Endodermal cell (in vitro differentiated cells): ENCODE results near the gene PNMT. TPM values are rescaled to one million over a fixed set of nuclear protein-coding genes. Genes with fewer than 3 reads are reported as not detected.

Experiments
- DNase-seq: peaks from one replicate; pipeline ENCODE4 v3.0.0-alpha.2; 2017
- H3K27ac ChIP-seq: 2 replicates; pipeline ENCODE4 v1.5.1; 2013; ENCODE audit warnings: mild to moderate bottlenecking, low read depth, low read length, moderate library complexity
- H3K27me3 ChIP-seq: 2 replicates; pipeline ENCODE4 v1.6.1; 2013; ENCODE audit warnings: mild to moderate bottlenecking, low read length, moderate library complexity; ENCODE audit not compliant: insufficient read depth, control insufficient read depth, poor library complexity, severe bottlenecking
- H3K36me3 ChIP-seq: 2 replicates; pipeline ENCODE4 v1.7.0; 2013; ENCODE audit warnings: mild to moderate bottlenecking, low read length, moderate library complexity; ENCODE audit not compliant: control insufficient read depth, insufficient read depth
- H3K4me1 ChIP-seq: one replicate; pipeline ENCODE4 v1.7.0; 2013; ENCODE audit warnings: low read length; ENCODE audit not compliant: control insufficient read depth, insufficient read depth
- H3K4me3 ChIP-seq: 2 replicates; pipeline ENCODE4 v1.5.1; 2013; ENCODE audit warnings: mild to moderate bottlenecking, low read length, moderate library complexity
- H3K9ac ChIP-seq: 2 replicates; pipeline ENCODE4 v1.6.1; 2013; ENCODE audit warnings: mild to moderate bottlenecking, low read length, moderate library complexity; ENCODE audit not compliant: poor library complexity, severe bottlenecking; ENCODE audit errors: extremely low read depth
- H3K9me3 ChIP-seq: 2 replicates; pipeline ENCODE4 v1.6.1; 2013; ENCODE audit warnings: mild to moderate bottlenecking, low read length, moderate library complexity; ENCODE audit not compliant: control insufficient read depth
- H3K27ac Mint-ChIP-seq: 2 replicates; pipeline ENCODE4 v1.8.0; 2020; ENCODE audit warnings: mixed read lengths
- H3K27me3 Mint-ChIP-seq: 2 replicates; pipeline ENCODE4 v1.8.0; 2021; ENCODE audit warnings: mild to moderate bottlenecking, mixed read lengths; ENCODE audit not compliant: insufficient read depth
- H3K36me3 Mint-ChIP-seq: 2 replicates; pipeline ENCODE4 v1.8.0; 2020; ENCODE audit warnings: low read depth, mixed read lengths
- H3K4me1 Mint-ChIP-seq: 2 replicates; pipeline ENCODE4 v1.8.0; 2020; ENCODE audit warnings: mixed read lengths
- H3K4me3 Mint-ChIP-seq: 2 replicates; pipeline ENCODE4 v1.8.0; 2020; ENCODE audit warnings: mild to moderate bottlenecking, moderate library complexity, mixed read lengths
- H3K9me3 Mint-ChIP-seq: 2 replicates; pipeline ENCODE4 v1.8.0; 2020; ENCODE audit warnings: mild to moderate bottlenecking, mixed read lengths
- CTCF ChIP-seq: fragments of 200-600 bp; sonication (generic); conservative IDR thresholded peaks from 2 replicates; pipeline ENCODE4 v1.5.0; 2021; ENCODE audit warnings: antibody characterized with exemption, mild to moderate bottlenecking
- WGBS, 2 experiments: methylation state at CpG; one replicate each; pipeline versions ENCODE4 v1.1.5 to v1.1.7; 2013; ENCODE audit warnings: missing lambda C conversion rate in 2 of 2, mixed read lengths in 1 of 2; ENCODE audit not compliant: insufficient coverage in 1 of 2, insufficient read length in 1 of 2; 5-methylcytosine and 5-hydroxymethylcytosine counted together
- total RNA-seq, 2 donors: library from RNA; stranded (reverse); fragmentation: NEBNext Ultra II Directional in 1 of 2; extraction: Animal tissue kit (Norgen Biotek cat#: 25700) in 1 of 2; gene quantifications; 2 replicates in 1 of 2; 3 replicates in 1 of 2; pipeline ENCODE4 v1.2.1, GENCODE V29; 2021

PNMT gene
- total RNA-seq, 2 donors from 2014 or later = 0.55 to 1.0 TPM

GRCh38 chr17:39719563-39720355 lies 51.5 kb downstream of the PNMT start:
- Histone ChIP-seq H3K9ac (no peak overlapping the region), H3K9me3 (no peaks in the 10 kb centered on the region), H3K27me3 (no peaks in the 10 kb centered on the region), H3K27ac (no peak overlapping the region), H3K4me3 (no peak overlapping the region), H3K36me3 (peaks cover 69% of the 10 kb centered on the region), H3K4me1 (no peaks in the 10 kb centered on the region)
- Mint-ChIP-seq H3K27ac (no peak overlapping the region), H3K9me3 (no peaks in the 10 kb centered on the region), H3K27me3 (no peaks in the 10 kb centered on the region), H3K4me3 (no peak overlapping the region), H3K36me3 (peaks cover 61% of the 10 kb centered on the region), H3K4me1 (no peaks in the 10 kb centered on the region)
- no peak for TF ChIP-seq CTCF
- DNase-seq = no peak
- WGBS, 2 experiments = 94% methylated on average over 4 to 7 of the region's 7 CpGs

Other genes with a start within 250 kb of the PNMT start
- 10 to 100 TPM; 56.1 to 57.5 TPM for gene MED1, start 217.2 kb upstream of the PNMT start, total RNA-seq
- 10 to 100 TPM; 62.8 to 70.2 TPM for gene CDK12, start 207.0 kb upstream of the PNMT start, total RNA-seq
- not detected for gene NEUROD2, start 60.5 kb upstream of the PNMT start, total RNA-seq
- gene PPP1R1B, start 41.5 kb upstream of the PNMT start, total RNA-seq = 1 to 10 TPM; 1.0 to 2.1 TPM
- gene STARD3, start 31.3 kb upstream of the PNMT start, total RNA-seq = 10 to 100 TPM; 60.3 to 60.5 TPM
- gene TCAP, start 3.1 kb upstream of the PNMT start, total RNA-seq = 1 to 10 TPM; 1.5 to 1.9 TPM
- gene PGAP3, start 19.6 kb downstream of the PNMT start, total RNA-seq = 10 to 100 TPM; 22.6 to 29.3 TPM
- 100 to 1,000 TPM; 110 to 133 TPM for gene ERBB2, start 31.6 kb downstream of the PNMT start, total RNA-seq
- 10 to 100 TPM; 42.6 to 57.0 TPM for gene MIEN1, start 62.1 kb downstream of the PNMT start, total RNA-seq
- 10 to 100 TPM; 54.6 to 73.9 TPM for gene GRB7, start 69.5 kb downstream of the PNMT start, total RNA-seq
- gene IKZF3, start 195.9 kb downstream of the PNMT start, total RNA-seq = under 1 TPM; 0.11 to 0.18 TPM
- not detected for gene ZPBP2, start 199.7 kb downstream of the PNMT start, total RNA-seq